HepG2 (cell line): Measurements from ENCODE around the gene BCAS3. TPM values are rescaled to one million over a fixed set of nuclear protein-coding genes. Genes with fewer than 3 reads are reported as not detected.

Experiments used
- ATAC-seq: fragments of 200-7000 bp; cut with Tn5 transposase; 3 replicates; pipeline ENCODE4 v1.9.1; 2020; ENCODE audit warnings: mild to moderate bottlenecking, moderate library complexity
- BruUV-seq: library from RNA; stranded (reverse); fragments of 400-500 nt; replicated peaks from 2 replicates; lab custom pipeline; 2021; lab: Mats Ljungman, UMichigan
- CTCF ChIA-PET: fragments of 300-600 bp; formaldehyde crosslinking; extraction: SDS; loops from one replicate; lab custom pipeline; 2021; ENCODE audit warnings: low total read pairs, inconsistent platforms, low intra/inter-chr PET ratio; lab: Yijun Ruan, JAX
- POLR2A ChIA-PET: fragments of 350-600 bp; sonication (Branson Sonifier 250); formaldehyde crosslinking; loops from one replicate; lab custom pipeline; 2020; ENCODE audit warnings: antibody characterized with exemption, inconsistent platforms; lab: Yijun Ruan, JAX
- DNase-seq: peaks from one replicate; pipeline ENCODE4 v3.0.0-alpha.2; 2015; ENCODE audit warnings: low spot score
- FAIRE-seq: peaks from 3 replicates; lab custom pipeline; 2011; peaks lifted over from hg19 to GRCh38; lab: Jason Lieb, UNC
- H2AFZ ChIP-seq: one replicate; pipeline ENCODE4 v1.6.1; 2011; ENCODE audit warnings: low read length, inconsistent platforms
- H3K27ac ChIP-seq: fragments of 300-600 bp; 3 replicates; pipeline ENCODE4 v1.8.0; 2011; ENCODE audit warnings: mixed run types, mild to moderate bottlenecking, mixed read lengths, low read length, inconsistent platforms; ENCODE audit not compliant: insufficient read depth; ENCODE audit errors: extremely low read length
- H3K27me3 ChIP-seq, 2 experiments: fragments of 200-600 bp in 1 of 2; 2 replicates in 1 of 2; 3 replicates in 1 of 2; pipeline versions ENCODE4 v1.6.0 to v1.8.0; 2011; ENCODE audit warnings: low read length in 2 of 2, mild to moderate bottlenecking in 2 of 2, moderate library complexity in 2 of 2, inconsistent platforms in 1 of 2; ENCODE audit not compliant: insufficient read depth in 2 of 2, control insufficient read depth in 1 of 2
- H3K36me3 ChIP-seq, 2 experiments: fragments of 200-600 bp in 1 of 2; replicated peaks in 1 of 2; 2 replicates in 1 of 2; 3 replicates in 1 of 2; pipeline versions ENCODE4 v1.5.1 to v1.8.0; 2011; ENCODE audit warnings: low read length in 2 of 2, inconsistent platforms in 1 of 2; ENCODE audit not compliant: insufficient read depth in 2 of 2, control insufficient read depth in 1 of 2
- H3K4me1 ChIP-seq: 2 replicates; pipeline ENCODE4 v1.5.1; 2012; ENCODE audit warnings: low read length, inconsistent platforms; ENCODE audit not compliant: insufficient read depth
- H3K4me2 ChIP-seq: 2 replicates; pipeline ENCODE4 v1.6.0; 2011; ENCODE audit warnings: low read depth, low read length, inconsistent platforms
- H3K4me3 ChIP-seq, 3 experiments: fragments of 200-600 bp in 1 of 3; sonication (generic), shearing (Covaris generic) in 1 of 3; replicated peaks in 1 of 3; 2 replicates each; pipeline ENCODE4 v1.5.1; 2011 to 2016; ENCODE audit warnings: low read length in 3 of 3, inconsistent platforms in 2 of 3, low read depth in 2 of 3, mild to moderate bottlenecking in 2 of 3, control low read depth in 1 of 3, mixed read lengths in 1 of 3; ENCODE audit not compliant: insufficient read depth in 1 of 3
- H3K79me2 ChIP-seq: one replicate; pipeline ENCODE4 v1.6.1; 2011; ENCODE audit warnings: low read length, inconsistent platforms; ENCODE audit not compliant: insufficient read depth
- H3K9ac ChIP-seq: 2 replicates; pipeline ENCODE4 v1.6.0; 2011; ENCODE audit warnings: mild to moderate bottlenecking, low read depth, low read length, inconsistent platforms; ENCODE audit not compliant: insufficient read depth
- H3K9me3 ChIP-seq: 2 replicates; pipeline ENCODE4 v1.5.1; 2012; ENCODE audit warnings: mild to moderate bottlenecking, low read length
- H4K20me1 ChIP-seq: 2 replicates; pipeline ENCODE4 v1.6.0; 2011; ENCODE audit warnings: inconsistent platforms, mild to moderate bottlenecking, low read length, moderate library complexity; ENCODE audit not compliant: insufficient read depth
- ATF7-NPFF ChIP-seq: sonication (generic); formaldehyde crosslinking; IDR thresholded peaks from 2 replicates; pipeline ENCODE4 v1.8.1; 2023; ENCODE audit warnings: mild to moderate bottlenecking, low read depth, missing genetic modification reagents, moderate library complexity
- BHLHE40 ChIP-seq: IDR thresholded peaks from 2 replicates; pipeline ENCODE4 v1.6.1; 2011; ENCODE audit warnings: low read length, improper control_type of control experiment
- BRCA1 ChIP-seq: sonication (generic); formaldehyde crosslinking; IDR thresholded peaks from 2 replicates; pipeline ENCODE4 v1.4.0; 2020; ENCODE audit warnings: missing genetic modification reagents
- HNRNPK ChIP-seq: fragments of 200-400 bp; formaldehyde crosslinking; IDR thresholded peaks from 2 replicates; pipeline ENCODE4 v1.6.1; 2018; ENCODE audit warnings: low read length, low read depth, moderate library complexity, mild to moderate bottlenecking; ENCODE audit not compliant: poor library complexity, severe bottlenecking
- HOXA3 ChIP-seq: sonication (generic); formaldehyde crosslinking; IDR thresholded peaks from 2 replicates; pipeline ENCODE4 v1.5.0; 2020; ENCODE audit warnings: missing genetic modification reagents
- KAT7 ChIP-seq: IDR thresholded peaks from 2 replicates; pipeline ENCODE4 v1.6.1; 2018; ENCODE audit warnings: borderline replicate concordance, missing compliant biosample characterization
- MAFG ChIP-seq: sonication (generic); formaldehyde crosslinking; IDR thresholded peaks from 2 replicates; pipeline ENCODE4 v1.5.1; 2020; ENCODE audit warnings: mild to moderate bottlenecking, missing genetic modification reagents
- ZFYVE20 ChIP-seq: sonication (generic); formaldehyde crosslinking; IDR thresholded peaks from 2 replicates; pipeline ENCODE4 v1.8.0; 2023; ENCODE audit warnings: low read depth, mild to moderate bottlenecking, moderate library complexity, missing genetic modification reagents, borderline replicate concordance
- ZNF225 ChIP-seq: sonication (generic); formaldehyde crosslinking; IDR thresholded peaks from 2 replicates; pipeline ENCODE4 v1.4.0; 2020; ENCODE audit warnings: mild to moderate bottlenecking, missing genetic modification reagents
- ZNF30 ChIP-seq: sonication (generic); formaldehyde crosslinking; IDR thresholded peaks from 2 replicates; pipeline ENCODE4 v1.5.0; 2020; ENCODE audit warnings: mild to moderate bottlenecking, missing genetic modification reagents
- ZNF546 ChIP-seq: sonication (generic); formaldehyde crosslinking; conservative IDR thresholded peaks from 2 replicates; pipeline ENCODE4 v1.8.1; 2023; ENCODE audit warnings: mild to moderate bottlenecking, missing genetic modification reagents
- ZNF570 ChIP-seq: sonication (generic); formaldehyde crosslinking; IDR thresholded peaks from 2 replicates; pipeline ENCODE4 v1.4.0; 2020; ENCODE audit warnings: mild to moderate bottlenecking, missing genetic modification reagents, borderline replicate concordance
- ZNF768 ChIP-seq: sonication (generic); formaldehyde crosslinking; IDR thresholded peaks from 2 replicates; pipeline ENCODE4 v1.4.0; 2020; ENCODE audit warnings: missing genetic modification reagents
- ZSCAN20 ChIP-seq: sonication (generic); formaldehyde crosslinking; IDR thresholded peaks from 2 replicates; pipeline ENCODE4 v1.4.0; 2020; ENCODE audit warnings: missing genetic modification reagents, mild to moderate bottlenecking, borderline replicate concordance
- WGBS: methylation state at CpG from one replicate; pipeline ENCODE4 v1.1.6; 2017; ENCODE audit warnings: low lambda C conversion rate; 5-methylcytosine and 5-hydroxymethylcytosine counted together
- in situ Hi-C: cut with HindIII; loops from 2 replicates; pipeline ENCODE4 v1.10.0; 2017; ENCODE audit warnings: low pct_unique_long_range_greater_than_20kb; ENCODE audit not compliant: extremely low pct_ligation_motif_present
- intact Hi-C: fragments of 100-400 bp; cut with micrococcal nuclease; formaldehyde crosslinking; loops from one replicate; pipeline ENCODE4 v1.10.0; 2022; ENCODE audit not compliant: unreplicated experiment
- polyA plus RNA-seq, 8 experiments: library from polyadenylated mRNA; depleted of rRNA in 3 of 8; stranded (reverse) in 7 of 8; unstranded in 1 of 8; fragments of >200 nt; fragmentation: Illumina TruSeq in 4 of 8; extraction: Trizol in 4 of 8; gene quantifications; 2 replicates each; pipeline versions ENCODE4 v1.2.1 to v1.2.3, GENCODE V29; 2011 to 2016; ENCODE audit warnings: low read depth in 4 of 8, missing spikeins in 1 of 8, mixed read lengths in 1 of 8; ENCODE audit not compliant: insufficient read depth in 1 of 8
- total RNA-seq, 5 experiments: library from RNA; depleted of rRNA; stranded (reverse); fragments of >200 nt; fragmentation: Illumina TruSeq; extraction: Trizol; gene quantifications; 2 replicates each; pipeline ENCODE4 v1.2.3, GENCODE V29; 2016; ENCODE audit warnings: low read depth in 1 of 5
- TF ChIP-seq, protein P1 (sequence below): sonication (generic); formaldehyde crosslinking; IDR thresholded peaks from 2 replicates; pipeline ENCODE4 v1.4.0; 2020; ENCODE audit warnings: missing genetic modification reagents
- TF ChIP-seq, protein P2 (sequence below): sonication (generic); formaldehyde crosslinking; IDR thresholded peaks from 2 replicates; pipeline ENCODE4 v1.4.0; 2020; ENCODE audit warnings: missing genetic modification reagents

The BCAS3 gene
- total and polyA plus RNA-seq, 2 of the 13 experiments (the other 11 are each of a cell fraction or from before 2014, with no cell fraction given), result 10.7 to 11.2 TPM

DNA sequence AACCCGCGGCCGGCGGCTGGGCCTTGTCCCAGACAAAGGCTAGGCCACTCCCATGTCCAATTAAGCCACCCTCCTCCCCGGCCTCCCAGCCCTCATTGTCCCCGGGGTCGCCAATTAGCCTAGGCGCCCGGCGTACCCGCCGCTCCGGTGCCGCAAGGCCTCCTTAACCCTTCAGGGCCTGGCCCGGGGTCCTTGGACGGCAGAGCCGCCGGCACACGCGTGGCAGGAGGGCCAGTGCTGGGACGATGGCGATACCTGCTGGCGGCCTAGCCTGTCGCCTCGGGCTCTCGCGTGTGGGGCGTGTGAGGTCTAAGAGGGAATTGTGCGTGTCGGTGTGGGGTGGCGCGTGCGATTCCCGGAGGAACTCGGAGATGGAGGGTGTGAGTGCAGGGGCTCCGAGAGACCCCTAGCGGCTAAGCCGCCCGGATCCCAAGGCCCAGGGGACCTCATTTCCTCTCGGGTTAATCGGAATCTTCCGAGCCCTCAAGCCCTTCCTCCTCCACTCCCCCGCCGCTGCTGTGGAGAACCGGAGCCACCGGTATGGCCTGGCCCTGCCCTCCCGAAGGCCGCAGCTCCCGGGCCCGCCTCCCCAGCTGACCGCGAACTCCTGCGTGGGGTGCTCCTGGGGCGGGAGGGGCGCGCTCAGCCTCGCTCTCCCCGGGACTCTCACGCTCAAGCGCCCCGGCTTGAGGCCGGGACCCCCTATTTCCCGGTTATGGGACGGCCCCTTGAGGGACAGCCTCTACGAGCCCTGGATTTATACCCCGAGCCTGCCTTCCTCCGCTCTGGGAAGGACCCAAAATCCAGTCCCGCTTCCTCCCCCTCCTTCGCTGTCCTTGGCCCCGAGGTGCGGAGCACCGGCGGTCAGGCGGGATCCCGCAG, 733.9 kb downstream of the BCAS3 start:
- 96% methylated on average over 75 of the region's 75 CpGs for WGBS
- Histone ChIP-seq H3K27ac (no peak overlapping the region), H3K4me1 (peaks cover 68% of the 10 kb centered on the region), H2AFZ (no peak overlapping the region), H3K4me2 (peak overlapping the region; percentile 91), H3K9ac (peak overlapping the region; percentile 73), H3K36me3 (no peaks in the 10 kb centered on the region), H3K4me3 (peak overlapping the region in 2 of 3 experiments; percentile 77 to 86; a peak in 3 of 6 replicates), H3K27me3 (no peaks in the 10 kb centered on the region), H3K9me3 (no peaks in the 10 kb centered on the region), H4K20me1 (no peaks in the 10 kb centered on the region), H3K79me2 (no peaks in the 10 kb centered on the region)
- intact Hi-C loops (loop anchor here (1.0 to 5.0 kb wide), 5 partner anchors 140 to 426 kb away; no protein-coding TSS in a partner anchor), in situ Hi-C loops (loop anchor here (5.0 to 10.0 kb wide), 2 partner anchors 171 to 423 kb away; no protein-coding TSS in a partner anchor)
- DNase-seq (no peak), FAIRE-seq (no peak), ATAC-seq (no peak)
- ChIA-PET POLR2A (interaction anchor here (1.2 to 3.7 kb wide), 9 partner anchors 12 to 307 kb away, joined by 3 to 34 read pairs (median 11); partner anchors contain the start of gene TBX2), CTCF (interaction anchor here (1.2 to 2.9 kb wide), 6 partner anchors 11 to 425 kb away, joined by 3 to 52 read pairs (median 17); no protein-coding TSS in a partner anchor)
- BruUV-seq, result no TSS peak
- TF ChIP-seq HOXA3 (CRISPR knock-in tag) (peak; percentile 63), HNRNPK (peak; percentile 27), ZNF546 (CRISPR knock-in tag) (no peak), BRCA1 (CRISPR knock-in tag) (no peak), BHLHE40 (no peak), ZFYVE20 (CRISPR knock-in tag) (no peak), ZNF30 (CRISPR knock-in tag) (no peak), ATF7-NPFF (0 out of 2 replicates have a peak, but pooled peaks have one; percentile 25), ZNF570 (CRISPR knock-in tag) (no peak), ZSCAN20 (no peak), ZNF225 (CRISPR knock-in tag) (0 out of 2 replicates have a peak, but pooled peaks have one; percentile 6), KAT7 (CRISPR knock-in tag) (no peak), ZNF768 (CRISPR knock-in tag) (no peak), MAFG (CRISPR knock-in tag) (no peak)
- TF ChIP-seq, protein P1, sequence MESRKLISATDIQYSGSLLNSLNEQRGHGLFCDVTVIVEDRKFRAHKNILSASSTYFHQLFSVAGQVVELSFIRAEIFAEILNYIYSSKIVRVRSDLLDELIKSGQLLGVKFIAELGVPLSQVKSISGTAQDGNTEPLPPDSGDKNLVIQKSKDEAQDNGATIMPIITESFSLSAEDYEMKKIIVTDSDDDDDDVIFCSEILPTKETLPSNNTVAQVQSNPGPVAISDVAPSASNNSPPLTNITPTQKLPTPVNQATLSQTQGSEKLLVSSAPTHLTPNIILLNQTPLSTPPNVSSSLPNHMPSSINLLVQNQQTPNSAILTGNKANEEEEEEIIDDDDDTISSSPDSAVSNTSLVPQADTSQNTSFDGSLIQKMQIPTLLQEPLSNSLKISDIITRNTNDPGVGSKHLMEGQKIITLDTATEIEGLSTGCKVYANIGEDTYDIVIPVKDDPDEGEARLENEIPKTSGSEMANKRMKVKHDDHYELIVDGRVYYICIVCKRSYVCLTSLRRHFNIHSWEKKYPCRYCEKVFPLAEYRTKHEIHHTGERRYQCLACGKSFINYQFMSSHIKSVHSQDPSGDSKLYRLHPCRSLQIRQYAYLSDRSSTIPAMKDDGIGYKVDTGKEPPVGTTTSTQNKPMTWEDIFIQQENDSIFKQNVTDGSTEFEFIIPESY (CRISPR knock-in tag), result peak; percentile 98
- TF ChIP-seq, protein P2, sequence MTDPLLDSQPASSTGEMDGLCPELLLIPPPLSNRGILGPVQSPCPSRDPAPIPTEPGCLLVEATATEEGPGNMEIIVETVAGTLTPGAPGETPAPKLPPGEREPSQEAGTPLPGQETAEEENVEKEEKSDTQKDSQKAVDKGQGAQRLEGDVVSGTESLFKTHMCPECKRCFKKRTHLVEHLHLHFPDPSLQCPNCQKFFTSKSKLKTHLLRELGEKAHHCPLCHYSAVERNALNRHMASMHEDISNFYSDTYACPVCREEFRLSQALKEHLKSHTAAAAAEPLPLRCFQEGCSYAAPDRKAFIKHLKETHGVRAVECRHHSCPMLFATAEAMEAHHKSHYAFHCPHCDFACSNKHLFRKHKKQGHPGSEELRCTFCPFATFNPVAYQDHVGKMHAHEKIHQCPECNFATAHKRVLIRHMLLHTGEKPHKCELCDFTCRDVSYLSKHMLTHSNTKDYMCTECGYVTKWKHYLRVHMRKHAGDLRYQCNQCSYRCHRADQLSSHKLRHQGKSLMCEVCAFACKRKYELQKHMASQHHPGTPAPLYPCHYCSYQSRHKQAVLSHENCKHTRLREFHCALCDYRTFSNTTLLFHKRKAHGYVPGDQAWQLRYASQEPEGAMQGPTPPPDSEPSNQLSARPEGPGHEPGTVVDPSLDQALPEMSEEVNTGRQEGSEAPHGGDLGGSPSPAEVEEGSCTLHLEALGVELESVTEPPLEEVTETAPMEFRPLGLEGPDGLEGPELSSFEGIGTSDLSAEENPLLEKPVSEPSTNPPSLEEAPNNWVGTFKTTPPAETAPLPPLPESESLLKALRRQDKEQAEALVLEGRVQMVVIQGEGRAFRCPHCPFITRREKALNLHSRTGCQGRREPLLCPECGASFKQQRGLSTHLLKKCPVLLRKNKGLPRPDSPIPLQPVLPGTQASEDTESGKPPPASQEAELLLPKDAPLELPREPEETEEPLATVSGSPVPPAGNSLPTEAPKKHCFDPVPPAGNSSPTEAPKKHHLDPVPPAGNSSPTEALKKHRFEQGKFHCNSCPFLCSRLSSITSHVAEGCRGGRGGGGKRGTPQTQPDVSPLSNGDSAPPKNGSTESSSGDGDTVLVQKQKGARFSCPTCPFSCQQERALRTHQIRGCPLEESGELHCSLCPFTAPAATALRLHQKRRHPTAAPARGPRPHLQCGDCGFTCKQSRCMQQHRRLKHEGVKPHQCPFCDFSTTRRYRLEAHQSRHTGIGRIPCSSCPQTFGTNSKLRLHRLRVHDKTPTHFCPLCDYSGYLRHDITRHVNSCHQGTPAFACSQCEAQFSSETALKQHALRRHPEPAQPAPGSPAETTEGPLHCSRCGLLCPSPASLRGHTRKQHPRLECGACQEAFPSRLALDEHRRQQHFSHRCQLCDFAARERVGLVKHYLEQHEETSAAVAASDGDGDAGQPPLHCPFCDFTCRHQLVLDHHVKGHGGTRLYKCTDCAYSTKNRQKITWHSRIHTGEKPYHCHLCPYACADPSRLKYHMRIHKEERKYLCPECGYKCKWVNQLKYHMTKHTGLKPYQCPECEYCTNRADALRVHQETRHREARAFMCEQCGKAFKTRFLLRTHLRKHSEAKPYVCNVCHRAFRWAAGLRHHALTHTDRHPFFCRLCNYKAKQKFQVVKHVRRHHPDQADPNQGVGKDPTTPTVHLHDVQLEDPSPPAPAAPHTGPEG (CRISPR knock-in tag), result no peak
